Prostate gland (tissue), 2 donors: ENCODE measurements around the gene AURKB.

Experiments used
- POLR2A ChIP-seq: fragments of 450-650 bp; IDR thresholded peaks from one replicate; pipeline ENCODE4 v1.6.1; 2016; ENCODE audit warnings: antibody characterized with exemption, mild to moderate bottlenecking
- POLR2AphosphoS5 ChIP-seq: sonication (generic); formaldehyde crosslinking; IDR thresholded peaks from one replicate; pipeline ENCODE4 v1.6.1; 2017; ENCODE audit warnings: antibody characterized with exemption
- TF ChIP-seq, protein P1 (sequence below), 4 experiments: fragments of 200-600 bp in 2 of 4; fragments of 450-650 bp in 2 of 4; sonication (generic) in 2 of 4; IDR thresholded peaks; 1 replicate in 3 of 4; 2 replicates in 1 of 4; pipeline ENCODE4 v1.5.1; 2016 to 2019; ENCODE audit warnings: antibody characterized with exemption in 4 of 4, mild to moderate bottlenecking in 2 of 4, moderate library complexity in 2 of 4

DNA sequence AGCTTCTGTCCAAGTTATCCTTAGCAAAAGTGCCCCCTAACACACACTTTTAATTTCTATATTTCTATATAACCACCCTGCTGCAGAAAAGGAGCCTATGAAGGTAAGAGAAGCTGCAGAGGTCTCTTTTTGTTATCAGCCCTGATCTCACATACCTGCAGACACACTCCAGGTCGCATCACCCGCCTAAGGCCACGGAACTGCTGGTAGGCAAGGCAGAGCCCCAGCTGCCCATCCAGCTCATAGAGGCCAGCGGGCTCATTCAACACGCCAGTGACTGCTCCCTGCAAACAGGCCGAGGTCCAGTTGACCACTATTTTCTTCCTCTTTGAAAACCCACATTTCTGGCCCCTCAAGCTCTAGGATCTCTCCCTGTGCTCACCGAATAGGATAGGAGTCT lies 25.3 kb upstream of the AURKB start:
- TF ChIP-seq POLR2AphosphoS5 (no peak), POLR2A (no peak)
- TF ChIP-seq, protein P1, sequence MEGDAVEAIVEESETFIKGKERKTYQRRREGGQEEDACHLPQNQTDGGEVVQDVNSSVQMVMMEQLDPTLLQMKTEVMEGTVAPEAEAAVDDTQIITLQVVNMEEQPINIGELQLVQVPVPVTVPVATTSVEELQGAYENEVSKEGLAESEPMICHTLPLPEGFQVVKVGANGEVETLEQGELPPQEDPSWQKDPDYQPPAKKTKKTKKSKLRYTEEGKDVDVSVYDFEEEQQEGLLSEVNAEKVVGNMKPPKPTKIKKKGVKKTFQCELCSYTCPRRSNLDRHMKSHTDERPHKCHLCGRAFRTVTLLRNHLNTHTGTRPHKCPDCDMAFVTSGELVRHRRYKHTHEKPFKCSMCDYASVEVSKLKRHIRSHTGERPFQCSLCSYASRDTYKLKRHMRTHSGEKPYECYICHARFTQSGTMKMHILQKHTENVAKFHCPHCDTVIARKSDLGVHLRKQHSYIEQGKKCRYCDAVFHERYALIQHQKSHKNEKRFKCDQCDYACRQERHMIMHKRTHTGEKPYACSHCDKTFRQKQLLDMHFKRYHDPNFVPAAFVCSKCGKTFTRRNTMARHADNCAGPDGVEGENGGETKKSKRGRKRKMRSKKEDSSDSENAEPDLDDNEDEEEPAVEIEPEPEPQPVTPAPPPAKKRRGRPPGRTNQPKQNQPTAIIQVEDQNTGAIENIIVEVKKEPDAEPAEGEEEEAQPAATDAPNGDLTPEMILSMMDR (IDR thresholded peaks at IDR 0.05): no peak
